Amygdala (tissue), 56 donors: ENCODE data around the gene HDDC2.

Experiments
- DNase-seq, 56 donors: peaks; one replicate each; lab custom pipeline; 2025; lab: John Stamatoyannopoulos, UW

Gene HDDC2

GRCh38 chr6:125273251-125273650 is 28.5 kb downstream of the HDDC2 start:
- no peak for DNase-seq

- DNase-seq, result no peak
Observed at GRCh38 chr6:125271486-125272159, 30.1 kb downstream of the HDDC2 start.

- DNase-seq, result no peak
Observed at GRCh38 chr6:125270380-125270779, 31.4 kb downstream of the HDDC2 start.

DNA sequence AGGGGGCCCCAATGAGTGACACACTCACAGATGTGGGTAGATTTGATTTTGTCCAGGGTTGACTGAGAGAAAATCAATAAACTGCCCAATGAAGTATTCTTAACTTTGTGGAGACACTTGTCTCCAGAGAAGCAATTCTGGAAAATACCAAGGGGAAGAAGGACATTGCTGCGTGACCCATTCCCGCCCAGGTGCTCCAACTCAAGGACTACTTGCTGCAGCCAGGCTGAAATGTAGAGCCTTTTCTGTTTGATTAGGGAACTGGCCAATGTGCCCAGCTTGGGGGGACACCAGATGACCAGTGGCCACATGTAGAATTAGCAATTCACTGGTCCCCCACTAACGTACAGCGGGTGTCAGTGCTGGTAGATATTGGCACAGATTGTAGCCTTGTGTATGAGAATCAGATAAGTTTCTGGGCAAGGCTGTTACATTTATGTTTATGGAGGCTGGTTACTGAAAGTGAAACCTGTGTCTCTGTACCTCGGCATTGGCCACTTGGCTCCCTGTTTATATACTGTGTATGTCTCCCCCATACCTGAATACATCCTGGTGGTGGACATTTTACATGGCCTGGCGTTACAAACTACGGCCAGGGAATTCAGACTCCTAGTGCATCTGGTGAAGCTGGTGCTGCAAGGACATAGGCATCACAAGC is 32.3 kb downstream of the HDDC2 start:
- no peak for DNase-seq

GRCh38 chr6:125268765-125269164 is 33.0 kb downstream of the HDDC2 start:
- DNase-seq, result no peak

- peak in 1 of 56 donors; percentile 7 for DNase-seq
Observed at GRCh38 chr6:125267806-125268523, 33.8 kb downstream of the HDDC2 start.

GRCh38 chr6:125264476-125264875 is 37.3 kb downstream of the HDDC2 start:
- no peak for DNase-seq

- DNase-seq, result no peak
Observed at GRCh38 chr6:125262016-125263013, 39.5 kb downstream of the HDDC2 start.

DNA sequence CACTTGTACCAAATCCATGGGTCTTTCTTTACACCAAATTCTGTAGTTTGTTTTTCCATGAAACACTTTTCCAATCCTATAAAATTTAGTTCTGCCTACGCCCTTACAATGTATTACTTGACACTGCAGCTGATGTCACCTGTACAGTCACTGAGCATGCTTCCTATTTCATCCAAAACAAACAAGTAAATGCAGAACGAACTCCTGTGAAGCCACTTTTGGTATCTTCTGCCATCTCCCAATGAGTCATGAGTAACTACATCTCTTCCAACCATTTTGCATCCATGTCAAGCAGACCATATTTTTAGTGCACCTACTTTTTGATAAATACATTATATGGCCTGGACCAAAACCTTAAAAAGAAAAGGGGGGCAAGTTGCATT is 42.4 kb downstream of the HDDC2 start:
- no peak for DNase-seq

GRCh38 chr6:125258651-125259353 is 43.0 kb downstream of the HDDC2 start:
- DNase-seq, result no peak

GRCh38 chr6:125257351-125257750 is 44.4 kb downstream of the HDDC2 start:
- no peak for DNase-seq

DNA sequence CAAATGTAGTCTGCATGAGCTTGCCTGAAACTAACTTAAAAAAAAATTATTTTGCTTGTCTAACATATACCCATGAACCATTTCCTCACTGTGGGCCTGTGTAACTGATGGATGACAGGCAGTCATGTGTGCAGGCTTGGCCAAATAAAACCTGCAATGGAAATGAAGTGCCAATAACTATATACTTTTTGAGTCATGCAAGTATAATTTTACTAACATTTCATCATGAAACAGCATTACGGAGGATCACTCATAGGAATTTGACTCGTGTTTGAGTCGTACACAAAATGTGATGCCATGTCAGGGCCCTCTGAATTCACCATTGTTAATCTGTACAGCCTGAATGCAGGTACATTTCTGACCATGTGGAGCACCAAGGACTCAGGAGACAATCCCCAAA is 46.6 kb downstream of the HDDC2 start:
- no peak for DNase-seq

DNA sequence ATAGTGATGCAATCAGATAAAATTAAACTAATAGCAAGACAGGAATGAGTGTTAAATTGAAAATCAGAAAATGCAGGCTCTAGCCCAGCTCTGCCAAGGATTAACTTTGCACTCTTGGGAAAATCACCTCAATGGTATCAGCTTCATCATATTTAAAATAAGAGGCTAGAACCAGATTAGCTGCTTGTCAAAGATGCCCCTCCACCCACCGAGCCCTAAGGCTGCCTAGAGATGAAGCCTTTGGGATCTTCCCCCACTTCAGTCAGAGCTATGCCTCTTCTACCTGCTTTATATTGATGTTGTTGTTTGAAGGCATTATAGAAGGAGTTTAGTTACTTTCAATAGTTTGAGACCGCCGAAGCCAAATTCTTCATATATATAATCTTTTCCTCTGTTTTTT is 47.4 kb downstream of the HDDC2 start:
- DNase-seq, result no peak

DNA sequence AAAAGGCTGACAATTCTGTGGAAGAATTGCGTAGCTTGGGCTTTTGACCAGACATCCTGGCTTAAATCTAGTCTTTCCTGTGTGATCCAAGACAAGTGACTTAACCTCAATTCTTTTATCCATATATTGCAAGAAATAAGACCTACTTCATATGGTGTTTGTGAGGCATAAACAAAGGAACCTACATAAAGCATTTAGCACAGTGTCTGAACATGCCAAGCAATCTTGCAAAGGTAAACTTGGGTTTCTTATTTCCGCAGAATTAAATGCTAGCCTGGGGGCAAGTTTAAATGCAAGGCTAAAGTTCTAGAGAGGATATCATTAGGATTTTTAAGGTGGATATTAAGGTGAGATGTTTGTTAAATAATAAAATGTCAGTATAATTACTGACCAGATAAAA is 47.9 kb downstream of the HDDC2 start:
- no peak for DNase-seq

- DNase-seq, result no peak
Observed at GRCh38 chr6:125252891-125253290, 48.9 kb downstream of the HDDC2 start.

DNA sequence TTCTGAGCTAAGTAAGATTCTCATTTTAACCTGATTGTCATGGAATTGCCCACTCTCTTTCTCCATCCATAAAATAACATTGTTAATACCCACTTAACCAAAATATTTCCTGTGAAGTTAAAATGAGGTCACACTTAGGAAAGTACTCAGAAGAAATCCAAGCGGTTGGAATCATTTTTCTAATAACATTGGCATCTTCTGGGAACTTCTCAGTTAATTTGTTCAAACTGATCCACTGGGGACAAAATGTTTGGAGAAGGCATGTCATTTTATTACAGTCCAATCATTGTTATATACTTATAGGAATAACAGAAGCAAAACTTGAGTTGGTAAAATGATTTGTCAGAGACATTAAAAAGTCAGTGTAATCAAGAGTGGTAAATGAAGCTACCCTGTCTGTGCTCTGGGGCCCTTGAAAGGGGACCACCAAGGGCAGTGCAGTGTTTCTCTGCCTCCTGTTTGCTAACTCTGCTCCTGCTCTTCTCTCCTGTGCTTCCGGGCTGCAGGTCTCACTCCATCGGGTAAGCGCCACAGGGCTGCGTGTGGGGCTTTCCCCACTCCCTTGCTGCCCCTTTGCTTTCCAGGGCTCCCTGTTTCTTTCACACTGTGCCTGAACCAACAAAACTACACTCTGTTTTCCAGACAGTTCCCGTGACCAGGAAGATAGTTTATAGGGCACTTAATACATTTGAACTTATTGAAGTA is 50.1 kb downstream of the HDDC2 start:
- no peak for DNase-seq

GRCh38 chr6:125250511-125250910 is 51.3 kb downstream of the HDDC2 start:
- DNase-seq, result no peak

DNA sequence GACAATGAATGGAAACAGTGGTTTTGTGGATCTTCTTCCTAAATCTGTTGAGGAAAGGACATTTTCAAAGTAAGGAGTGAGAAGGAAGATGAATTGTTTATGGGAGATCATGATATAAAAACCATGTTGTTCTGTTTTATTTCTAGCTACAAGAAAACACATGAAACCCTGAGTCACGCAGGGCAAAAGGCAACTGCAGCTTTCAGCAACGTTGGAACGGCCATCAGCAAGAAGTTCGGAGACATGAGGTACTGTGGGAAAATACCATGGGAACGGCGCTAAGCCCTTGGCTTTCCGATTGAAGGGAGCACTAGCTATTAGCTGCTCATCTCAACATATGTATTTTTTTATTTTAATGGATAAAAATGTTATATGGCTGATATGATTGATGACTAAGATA is 53.6 kb downstream of the HDDC2 start:
- no peak for DNase-seq

- DNase-seq, result no peak
Observed at GRCh38 chr6:125246566-125246965, 55.2 kb downstream of the HDDC2 start.
